HG02852 (cell line): ENCODE measurements around the gene RAB37.

Source experiments
- ATAC-seq: cut with Tn5 transposase; IDR thresholded peaks from one replicate; pipeline ENCODE4 v1.9.1; 2021; ENCODE audit warnings: mild to moderate bottlenecking, moderate library complexity; ENCODE audit not compliant: unreplicated experiment

The RAB37 gene, protein sequence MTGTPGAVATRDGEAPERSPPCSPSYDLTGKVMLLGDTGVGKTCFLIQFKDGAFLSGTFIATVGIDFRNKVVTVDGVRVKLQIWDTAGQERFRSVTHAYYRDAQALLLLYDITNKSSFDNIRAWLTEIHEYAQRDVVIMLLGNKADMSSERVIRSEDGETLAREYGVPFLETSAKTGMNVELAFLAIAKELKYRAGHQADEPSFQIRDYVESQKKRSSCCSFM

GRCh38 chr17:74736513-74737298, at the start of gene RAB37:
Gene RAB37, plus strand, starts transcription at chr17:74737256. Its CDS starts 17 bp downstream, at chr17:74737273.
- ATAC-seq, result no peak

DNA sequence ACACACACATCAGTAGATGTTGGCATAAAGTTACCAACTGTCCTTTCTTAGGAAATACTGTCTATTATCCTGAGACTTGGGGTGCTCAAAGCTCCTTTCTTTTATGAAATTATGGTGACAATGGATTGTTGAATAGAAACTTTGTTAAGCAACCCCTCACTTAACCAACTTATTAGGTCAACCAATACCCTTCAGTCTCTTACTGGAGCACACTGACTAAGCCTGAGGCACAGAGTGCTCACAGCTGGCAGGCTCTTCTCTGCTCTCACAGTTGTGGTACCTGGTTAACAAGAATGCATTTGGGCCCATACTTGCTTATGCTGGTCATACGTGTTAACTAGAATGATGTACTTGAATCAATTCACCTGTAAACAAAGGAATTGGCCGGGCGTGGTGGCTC, 49.2 kb upstream of the RAB37 start:
- ATAC-seq, result no peak

GRCh38 chr17:74690409-74690825, 46.6 kb upstream of the RAB37 start:
- ATAC-seq, result no peak

- no peak for ATAC-seq
Measured at GRCh38 chr17:74691151-74691550, 45.9 kb upstream of the RAB37 start.

DNA sequence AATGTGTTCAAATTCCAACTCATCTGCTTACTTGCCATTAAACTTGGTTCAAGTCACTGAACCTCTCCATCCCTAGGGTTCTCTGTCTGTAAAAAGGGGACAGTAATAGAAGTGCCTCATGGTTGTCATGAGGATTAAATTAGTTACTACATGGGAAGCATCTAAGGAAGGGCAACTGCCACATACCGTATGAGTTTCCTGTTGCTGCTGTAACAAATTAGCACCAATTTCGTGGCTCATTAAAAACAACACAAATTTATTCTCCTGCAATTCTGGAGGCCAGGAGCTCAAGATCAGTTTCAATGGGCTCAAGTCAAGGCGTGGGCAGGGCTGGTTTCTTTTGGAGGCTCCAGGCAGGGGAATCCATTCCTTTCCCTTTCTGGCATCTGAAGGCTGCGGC, 43.0 kb upstream of the RAB37 start:
- ATAC-seq, result no peak

DNA sequence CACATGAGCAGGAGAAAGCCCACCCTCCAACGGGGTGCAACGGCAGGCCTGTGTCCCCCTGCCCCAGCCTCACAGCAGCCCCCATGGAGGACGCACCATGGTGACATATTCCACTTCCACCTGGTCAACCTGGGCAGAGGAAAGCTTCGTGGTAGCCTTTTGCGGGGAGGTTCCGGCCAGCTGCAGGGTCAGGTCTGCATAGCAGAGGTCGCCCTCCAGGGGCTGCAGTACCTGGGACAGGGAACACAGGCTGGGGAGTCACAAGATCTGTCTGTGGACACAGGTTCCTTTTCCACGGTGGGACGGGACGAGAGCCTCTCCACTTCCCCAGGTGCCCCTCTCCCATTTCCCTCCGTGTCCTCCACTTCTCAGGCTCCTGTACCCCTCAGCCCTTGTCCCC, 41.4 kb upstream of the RAB37 start:
- no peak for ATAC-seq

DNA sequence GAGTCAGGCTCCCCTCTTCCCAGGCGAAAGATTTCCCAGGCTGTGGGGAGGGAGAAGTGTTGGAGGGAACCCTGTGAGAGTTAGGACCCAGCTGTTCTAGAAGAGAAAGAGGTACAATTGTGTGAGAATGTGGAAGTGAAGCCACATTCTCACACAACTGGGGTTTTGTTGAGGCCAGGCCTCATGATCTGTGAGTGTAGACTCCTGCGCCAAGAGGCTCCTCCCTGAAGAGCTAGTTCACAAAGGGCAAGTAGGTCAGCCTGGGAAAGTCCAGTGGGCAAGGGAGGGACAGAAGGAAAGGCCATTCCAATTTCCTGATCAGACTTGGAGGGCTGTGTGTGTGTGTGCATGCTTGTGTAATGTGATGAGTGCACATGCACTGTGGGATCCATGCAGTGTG, 39.5 kb upstream of the RAB37 start:
- ATAC-seq, result no peak

DNA sequence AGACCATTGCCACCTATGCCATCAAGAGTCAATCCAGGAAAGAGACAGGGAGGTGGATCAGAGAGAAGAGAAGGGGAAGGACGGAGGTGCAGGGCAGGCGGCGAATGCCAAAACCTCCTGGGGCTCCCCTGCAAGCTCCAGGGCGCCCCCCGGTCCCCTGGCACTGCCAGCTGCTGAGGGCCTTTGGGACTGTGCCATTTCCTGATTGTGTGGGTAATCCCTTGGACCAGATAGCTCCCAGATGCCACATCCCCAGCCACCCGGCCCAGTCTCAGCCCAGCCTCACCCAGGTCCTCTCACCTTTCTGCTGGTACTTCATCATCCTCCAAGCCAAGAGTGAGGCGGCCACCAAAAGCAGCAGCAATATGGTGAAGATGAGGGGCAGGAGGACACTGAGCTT, 39.0 kb upstream of the RAB37 start:
- no peak for ATAC-seq

DNA sequence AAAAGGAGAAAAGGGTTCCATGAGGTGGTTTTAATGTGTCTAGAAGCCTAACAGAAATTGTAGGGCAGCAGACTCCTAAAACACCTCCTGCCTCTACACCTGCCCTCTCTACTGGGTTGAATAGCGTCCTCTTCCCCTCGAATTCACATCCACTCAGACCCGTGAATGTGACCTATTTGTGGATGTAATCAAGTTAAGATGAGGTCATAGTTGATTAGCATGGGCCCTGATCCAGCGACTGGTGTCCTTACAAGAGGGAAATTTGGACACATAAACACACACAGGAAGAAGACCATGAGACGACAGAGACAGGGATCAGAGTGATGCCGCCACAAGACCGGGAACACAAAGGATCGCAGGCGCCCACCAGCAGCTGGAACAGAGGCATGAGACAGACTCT, 37.8 kb upstream of the RAB37 start:
- no peak for ATAC-seq

- ATAC-seq, result no peak
Measured at GRCh38 chr17:74702116-74702871, 34.8 kb upstream of the RAB37 start.

- no peak for ATAC-seq
Measured at GRCh38 chr17:74703311-74703710, 33.7 kb upstream of the RAB37 start.

- ATAC-seq, result no peak
Measured at GRCh38 chr17:74704544-74704943, 32.5 kb upstream of the RAB37 start.

DNA sequence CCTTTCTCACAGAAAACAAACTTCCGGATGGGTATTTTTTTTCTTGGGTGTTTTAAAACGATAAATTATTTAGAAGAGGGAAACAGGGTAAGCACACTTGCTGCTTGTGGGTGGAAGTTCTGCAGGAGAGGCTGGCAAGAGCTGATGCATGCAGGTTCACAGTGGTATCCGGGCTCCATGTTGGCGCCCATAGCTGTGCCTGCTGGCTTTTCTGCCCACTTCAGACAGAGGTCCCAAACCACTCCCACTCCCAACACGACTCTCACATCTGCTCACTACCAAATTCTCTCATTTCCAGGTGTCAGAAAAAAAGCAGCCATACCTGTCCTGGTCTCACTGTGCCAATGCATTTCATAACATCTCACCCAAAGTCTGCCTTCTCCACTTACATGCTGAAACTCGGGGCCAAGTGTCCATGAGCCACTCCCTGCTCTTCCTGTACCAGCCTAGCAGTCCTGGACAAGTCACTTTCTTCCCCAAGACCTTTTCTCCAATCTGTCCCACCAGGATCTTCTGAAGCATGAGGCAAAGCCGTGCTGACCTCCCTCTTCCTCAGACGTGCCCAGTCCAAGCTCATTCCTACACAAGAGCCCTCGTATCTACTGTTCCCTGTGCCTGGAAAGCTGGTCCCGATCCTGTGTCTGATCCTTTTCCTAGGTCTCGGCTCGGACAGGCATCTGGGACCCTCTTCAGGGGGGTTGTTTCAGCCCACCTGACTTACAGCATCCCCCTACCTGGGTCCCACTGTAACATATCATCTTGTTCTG, 25.8 kb upstream of the RAB37 start:
- ATAC-seq, result no peak

DNA sequence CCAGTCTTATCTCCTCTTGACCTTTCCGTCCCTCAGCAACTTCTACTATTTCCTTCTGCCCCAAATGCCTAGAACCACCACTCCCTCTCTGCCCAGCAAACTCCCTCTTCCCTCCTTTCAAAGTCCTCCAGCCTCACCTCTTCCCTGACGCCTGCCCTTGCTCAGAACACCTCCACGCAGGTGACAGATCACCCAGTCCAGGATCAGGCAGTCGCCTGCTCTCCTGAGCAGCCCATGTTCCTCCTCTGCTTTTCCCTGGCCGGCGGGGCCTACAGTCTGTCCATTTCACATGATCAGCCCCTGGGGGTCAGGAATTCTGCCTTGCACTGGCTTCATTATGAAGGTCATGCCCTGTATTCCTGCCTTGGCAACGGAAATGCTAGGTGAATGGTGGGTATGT, 24.8 kb upstream of the RAB37 start:
- ATAC-seq, result no peak

GRCh38 chr17:74712756-74713155, 24.3 kb upstream of the RAB37 start, which contains the start of gene CD300LF:
Gene CD300LF, minus strand, starts transcription at chr17:74712923. Its CDS starts 57 bp downstream, at chr17:74712866.
- no peak for ATAC-seq

DNA sequence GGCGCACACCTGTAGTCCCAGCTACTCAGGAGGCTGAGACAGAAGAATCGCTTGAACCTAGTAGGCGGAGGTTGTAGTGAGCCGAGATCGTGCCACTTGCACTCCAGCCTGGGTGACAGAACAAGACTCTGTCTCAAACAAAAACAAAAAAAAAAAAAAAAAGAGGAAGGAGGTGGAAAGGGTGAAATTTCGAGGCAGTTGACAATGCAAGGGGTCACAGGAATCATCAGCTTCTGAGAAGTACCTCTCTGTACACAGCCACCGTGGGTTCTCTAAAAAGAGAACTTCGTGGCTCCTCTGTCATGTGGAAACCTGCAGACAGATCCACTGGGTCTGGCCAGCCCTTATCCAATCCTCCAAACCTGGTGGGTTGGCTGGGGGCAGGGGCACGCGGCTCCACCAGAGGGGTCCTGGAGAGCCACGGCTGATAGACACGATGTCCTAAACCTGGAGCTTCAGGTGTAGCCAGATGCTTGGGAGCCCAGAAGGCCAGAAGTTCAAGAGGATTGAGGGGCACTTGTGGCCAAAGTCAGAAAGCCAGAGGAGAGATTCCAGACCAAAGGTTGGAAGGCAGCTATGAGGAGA, 23.8 kb upstream of the RAB37 start:
- no peak for ATAC-seq

DNA sequence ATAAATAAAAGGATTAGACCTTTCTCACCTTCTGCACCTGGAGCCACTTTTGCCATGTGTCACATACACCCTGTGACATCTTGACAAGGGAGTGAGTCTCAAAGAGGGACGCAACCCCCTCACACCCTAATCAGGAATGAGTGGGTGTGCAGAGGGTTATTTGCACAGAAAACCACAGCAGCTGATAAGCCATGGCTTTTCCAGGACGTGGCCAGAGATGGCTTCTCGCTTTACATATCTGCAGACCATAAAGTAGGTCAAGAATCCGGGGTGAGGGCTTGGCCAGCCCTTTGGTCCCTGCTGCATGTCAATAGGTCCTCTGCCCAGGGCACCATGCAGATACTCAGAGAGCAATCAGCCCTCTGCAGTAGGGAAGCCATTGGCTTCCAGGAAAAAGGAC, 21.9 kb upstream of the RAB37 start:
- ATAC-seq, result no peak

- no peak for ATAC-seq
Measured at GRCh38 chr17:74720506-74720905, 16.6 kb upstream of the RAB37 start.

GRCh38 chr17:74722782-74723181, 14.3 kb upstream of the RAB37 start:
- no peak for ATAC-seq

DNA sequence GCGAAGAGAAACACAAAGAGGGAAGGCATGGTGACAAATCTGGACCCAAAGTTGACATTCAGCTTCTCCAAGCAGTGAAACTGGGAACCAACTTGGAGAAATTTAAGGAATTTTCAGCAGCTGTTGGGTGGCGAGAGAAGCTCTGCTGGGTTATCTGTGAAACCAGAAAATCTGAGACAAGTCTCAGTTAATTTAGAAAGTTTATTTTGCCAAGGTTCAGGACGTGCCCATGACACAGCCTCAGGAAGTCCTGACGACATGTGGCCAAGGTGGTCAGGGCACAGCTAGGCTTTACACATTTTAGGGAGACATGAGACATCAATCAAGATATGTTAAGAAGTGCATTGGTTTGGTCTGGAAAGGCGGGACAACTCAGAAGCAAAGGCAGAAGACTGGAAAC, 13.2 kb upstream of the RAB37 start:
- no peak for ATAC-seq

DNA sequence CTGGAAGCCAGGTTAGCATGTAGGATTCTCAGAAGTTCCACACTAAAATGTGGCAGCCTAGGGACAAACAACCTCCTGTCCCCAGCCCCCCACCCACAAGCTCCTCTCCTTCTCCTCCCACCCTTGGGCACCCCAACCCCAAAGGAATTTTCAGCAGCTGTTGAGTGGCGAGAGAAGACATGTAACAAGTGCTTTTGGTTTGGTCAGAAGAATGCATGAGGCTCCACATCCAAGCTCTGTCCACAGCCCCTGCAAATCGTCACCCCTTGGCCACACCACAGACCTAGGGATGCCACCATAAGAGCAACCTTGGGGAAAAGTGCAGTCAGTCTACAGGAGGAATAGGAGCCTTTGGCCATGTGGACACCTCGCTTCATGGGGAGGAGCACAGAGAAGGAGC, 11.9 kb upstream of the RAB37 start:
- ATAC-seq, result no peak
